Hematopoietic multipotent progenitor cell treated with erythropoietin and hydrocortisone succinate and interleukin-3 and kit ligand, for 8 days (in vitro differentiated cells): Measurements from ENCODE around the gene AVL9.
"Not testable (repeated sequence)": the region's sequence is repeated elsewhere in the genome, so short reads cannot be mapped to it uniquely, and the experiment has no call there.

Source experiments
- DNase-seq: peaks from one replicate; pipeline ENCODE4 v3.0.0-alpha.2; 2015

The AVL9 gene

DNA sequence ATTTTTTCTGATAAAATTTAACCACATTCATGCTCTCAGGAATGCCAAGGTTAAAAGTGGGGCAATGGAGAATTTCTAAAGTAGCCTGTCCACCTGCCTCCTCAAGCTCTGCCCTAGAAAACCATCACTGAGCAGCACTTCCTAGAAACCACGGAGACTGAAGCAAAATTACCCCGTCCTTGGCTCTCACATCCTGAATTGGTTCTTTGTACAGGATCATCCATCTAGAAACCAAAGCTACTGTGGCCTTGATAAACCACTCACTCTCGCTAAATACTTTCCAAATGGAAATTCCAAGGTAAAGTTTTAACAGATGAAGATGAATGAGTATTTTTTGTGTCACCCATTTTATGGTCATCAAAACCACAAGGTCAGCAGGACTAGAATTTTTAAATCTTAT, 96.6 kb downstream of the AVL9 start:
- DNase-seq: no peak

DNA sequence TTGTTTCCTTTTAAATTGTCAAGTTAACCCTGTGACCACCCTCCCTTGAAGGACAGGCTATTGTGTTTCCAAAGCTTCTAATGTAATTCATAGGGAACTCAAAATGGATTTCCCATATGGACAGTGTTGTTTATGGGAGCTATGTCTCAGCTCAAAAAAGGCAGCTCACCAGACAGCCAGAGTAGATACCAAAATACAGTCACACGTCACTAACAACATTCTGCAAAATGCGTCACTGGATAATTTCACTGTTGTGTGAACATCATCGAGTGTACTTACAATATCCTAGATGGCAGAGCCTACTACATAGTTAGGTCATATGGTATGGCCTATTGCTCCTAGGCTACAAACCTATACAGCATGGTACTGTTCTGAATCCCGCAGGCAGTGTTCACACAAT, 97.4 kb downstream of the AVL9 start:
- no peak for DNase-seq

DNA sequence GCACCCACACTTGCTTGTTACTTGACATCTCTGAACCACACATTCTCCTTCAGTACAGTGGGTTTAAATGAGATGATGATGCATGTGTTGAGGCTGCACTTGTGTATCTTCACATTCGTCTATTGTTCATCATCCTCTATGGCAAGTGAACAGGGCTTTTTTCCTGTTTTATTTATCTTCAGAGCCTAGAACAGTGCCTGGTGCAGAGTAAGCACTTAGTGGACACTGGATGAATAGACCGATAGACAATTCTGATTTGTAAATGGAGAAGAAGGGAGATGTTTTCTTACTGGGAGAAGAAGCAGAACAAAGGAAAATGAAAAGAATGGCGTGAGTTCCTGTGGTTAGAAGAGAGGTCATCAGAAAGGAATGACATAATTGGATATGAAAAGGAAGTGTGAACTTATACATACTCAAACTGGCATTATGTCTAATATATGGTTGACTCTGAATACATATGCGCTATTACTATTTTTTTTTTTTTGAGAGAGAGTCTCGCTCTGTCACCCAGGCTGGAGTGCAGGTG, 99.7 kb downstream of the AVL9 start:
- DNase-seq: no peak

DNA sequence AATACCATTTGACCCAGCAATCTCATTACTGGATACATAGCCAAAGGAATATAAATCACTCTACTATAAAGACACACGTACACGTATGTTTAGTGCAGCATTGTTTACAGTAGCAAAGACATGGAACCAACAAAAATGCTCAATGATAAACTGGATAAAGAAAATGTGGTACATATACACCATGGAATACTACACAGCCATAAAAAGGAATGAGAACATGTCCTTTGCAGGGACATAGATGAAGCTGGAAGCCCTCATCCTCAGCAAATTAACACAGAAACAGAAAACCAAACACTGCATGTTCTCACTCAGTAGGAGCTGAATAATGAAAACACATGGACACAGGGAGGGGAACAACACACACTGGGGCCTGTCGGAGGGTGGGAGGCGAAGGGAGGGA, 105.9 kb downstream of the AVL9 start:
- DNase-seq: not testable (repeated sequence)

DNA sequence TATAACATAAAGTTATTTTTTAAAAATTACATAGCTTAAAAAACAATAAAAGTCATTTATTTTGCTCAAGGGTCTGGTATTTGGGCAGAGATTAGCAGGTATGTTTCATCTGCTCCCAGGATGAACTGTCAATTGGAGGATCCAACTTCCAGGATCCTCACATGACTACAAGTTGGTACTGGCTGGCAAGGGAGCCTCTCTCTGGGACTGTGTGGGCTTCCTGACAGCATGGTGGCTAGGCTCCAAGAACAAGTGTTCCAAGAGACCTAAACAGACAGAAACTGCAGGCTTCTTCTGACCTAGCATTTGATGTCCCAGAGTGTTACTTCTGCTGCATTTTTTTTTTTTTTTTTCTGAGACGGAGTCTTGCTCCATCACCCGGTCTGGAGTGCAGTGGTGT, 107.2 kb downstream of the AVL9 start:
- no peak for DNase-seq

DNA sequence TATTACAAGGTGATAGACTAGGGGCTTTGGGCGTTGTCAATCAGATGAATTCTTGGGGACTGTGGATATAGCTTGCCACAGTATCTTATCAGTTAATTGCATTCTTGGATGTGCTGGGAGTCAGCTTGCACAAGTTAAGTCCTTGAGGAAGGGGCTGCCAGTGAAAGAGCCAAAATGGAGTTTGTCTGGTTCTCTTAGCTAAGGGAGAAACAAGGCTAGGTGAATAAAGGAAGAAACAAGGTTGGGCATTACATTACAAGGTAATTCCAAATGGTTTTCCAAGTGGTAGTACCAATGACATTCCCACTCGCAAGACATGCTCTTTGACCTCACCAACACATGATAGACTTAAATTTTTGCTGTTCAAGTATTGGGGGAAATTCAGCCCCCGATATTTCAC, 108.2 kb downstream of the AVL9 start:
- DNase-seq: not testable (repeated sequence)

DNA sequence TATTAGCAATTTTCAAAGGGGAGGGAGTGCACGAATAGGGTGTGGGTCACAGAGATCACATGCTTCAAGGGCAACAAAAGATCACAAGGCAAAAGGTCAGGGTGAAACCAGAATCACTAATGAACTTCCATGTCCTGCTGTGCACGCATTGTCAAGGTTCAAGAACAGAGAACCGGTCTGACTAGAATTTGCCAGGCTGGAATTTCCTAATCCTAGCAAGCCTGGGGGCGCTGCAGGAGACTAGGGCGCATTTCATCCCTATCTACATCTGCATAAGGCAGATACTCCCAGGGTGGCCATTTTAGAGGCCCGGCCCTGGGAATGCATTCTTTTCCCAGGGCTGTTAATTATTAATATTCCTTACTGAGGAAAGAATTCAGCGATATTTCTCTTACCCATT, 108.8 kb downstream of the AVL9 start:
- DNase-seq: not testable (repeated sequence)

DNA sequence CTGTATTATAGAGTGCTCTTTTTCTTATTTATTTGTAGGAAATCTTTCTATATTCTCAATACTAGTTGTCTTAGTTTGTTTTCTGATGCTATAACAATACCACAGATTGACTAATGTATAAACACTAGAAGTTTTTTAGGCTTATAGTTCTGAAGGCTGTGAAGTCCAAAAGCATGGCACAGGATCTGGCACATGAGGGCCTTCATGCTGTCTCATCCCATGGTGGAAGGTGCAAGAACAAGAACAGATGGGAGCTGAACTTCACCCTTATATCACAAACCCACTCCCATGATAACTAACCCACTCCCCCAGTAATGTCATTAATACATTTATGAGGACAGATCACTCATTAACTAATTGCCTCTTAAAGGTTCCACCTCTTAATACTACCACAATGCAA, 109.7 kb downstream of the AVL9 start:
- no peak for DNase-seq

DNA sequence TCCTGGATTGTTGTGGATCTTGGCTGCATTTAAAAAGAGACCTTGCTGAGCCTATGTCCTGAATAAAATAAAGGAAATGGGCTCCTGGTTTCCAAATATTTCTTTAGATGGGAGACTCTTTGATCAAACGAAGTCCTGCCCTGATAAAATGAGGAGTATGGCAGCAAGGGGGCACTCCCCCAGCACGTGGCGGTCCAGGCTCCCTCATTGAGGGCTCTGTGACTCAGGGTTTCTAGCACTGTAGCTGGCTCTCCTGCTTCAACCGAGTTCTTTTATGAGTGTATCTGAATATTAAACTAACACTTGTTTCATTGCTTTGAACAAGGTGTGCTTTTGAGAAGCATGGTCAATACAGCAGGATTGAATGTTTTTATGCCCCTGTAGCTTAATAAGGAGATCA, 114.2 kb downstream of the AVL9 start:
- DNase-seq: no peak

DNA sequence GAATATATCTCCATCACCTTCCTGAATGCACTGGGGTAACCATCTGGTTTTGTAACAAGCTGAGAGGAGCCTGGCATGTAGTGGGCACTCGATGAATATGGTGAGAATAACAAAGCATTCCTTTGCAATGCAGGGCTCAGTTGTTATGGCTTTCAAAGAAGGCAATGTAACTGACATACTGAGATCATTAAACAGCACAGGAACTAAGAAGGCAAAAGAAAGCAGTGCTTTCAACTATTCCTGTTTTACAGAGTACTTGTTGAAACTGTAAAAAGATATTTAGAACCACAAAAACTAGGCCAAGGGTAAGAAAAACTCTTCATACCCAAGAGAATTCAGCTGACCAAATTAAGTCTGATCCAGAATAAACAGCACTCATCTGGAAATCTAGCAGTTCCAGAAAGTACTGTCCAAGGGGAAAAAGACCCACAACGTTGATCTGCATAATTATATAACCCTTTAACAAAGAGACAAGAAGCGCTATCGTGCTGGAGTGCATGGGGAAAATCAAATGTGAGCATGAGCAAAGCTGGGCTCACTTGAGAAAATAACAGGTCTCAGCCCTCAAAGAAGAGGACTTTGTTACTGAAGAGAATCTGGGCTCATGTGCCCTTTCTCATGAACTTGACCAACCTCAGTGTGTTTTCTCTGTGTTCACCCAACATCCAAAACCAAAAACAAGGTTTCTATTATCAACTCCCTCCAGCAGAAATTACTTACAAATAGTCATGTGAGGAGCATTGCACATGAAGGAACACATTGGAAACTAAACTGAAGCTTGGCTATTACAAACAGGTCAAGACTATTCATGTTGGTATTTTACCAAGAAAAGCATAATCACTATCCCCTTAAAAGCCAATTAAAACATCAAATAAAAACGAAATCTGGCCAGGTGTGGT, 116.2 kb downstream of the AVL9 start:
- no peak for DNase-seq

DNA sequence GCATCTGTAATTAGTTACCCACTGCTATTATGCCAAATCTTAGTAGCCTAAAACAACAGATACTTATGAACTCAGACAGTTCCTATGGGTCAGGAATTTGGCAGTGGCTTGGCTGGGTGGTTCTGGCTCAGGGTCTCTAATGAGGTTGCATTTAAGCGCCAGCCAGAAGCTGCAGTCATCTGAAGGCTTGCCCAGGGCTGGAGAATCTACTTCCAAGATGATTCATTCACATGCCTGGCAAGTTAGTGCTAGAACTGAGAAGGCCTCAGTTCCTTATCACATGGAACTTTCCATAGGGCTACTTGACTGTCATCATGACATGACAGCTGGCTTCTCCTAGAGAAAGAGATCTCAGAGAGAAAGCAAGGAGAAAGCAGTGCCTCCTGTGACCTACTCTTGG, 121.3 kb downstream of the AVL9 start:
- DNase-seq: peak; percentile 40

DNA sequence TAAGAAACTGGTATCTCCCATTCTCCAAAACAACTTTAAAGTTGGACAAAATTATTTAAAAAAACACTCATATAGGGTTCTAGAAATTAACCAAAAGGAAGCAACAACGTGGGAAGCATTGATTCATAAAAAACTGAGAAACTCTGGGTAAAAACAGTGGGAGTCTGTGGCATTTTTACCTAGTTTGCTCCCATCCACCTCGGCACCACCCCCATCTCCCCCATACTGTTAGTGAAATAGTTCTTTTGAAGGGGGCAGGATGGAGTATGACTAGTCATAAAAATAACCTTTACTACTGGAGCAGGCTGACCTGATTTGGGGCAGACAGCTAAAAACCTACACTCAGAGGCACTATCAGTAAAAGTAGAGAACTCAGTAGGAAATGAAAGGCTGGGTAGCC, 123.2 kb downstream of the AVL9 start:
- DNase-seq: no peak

DNA sequence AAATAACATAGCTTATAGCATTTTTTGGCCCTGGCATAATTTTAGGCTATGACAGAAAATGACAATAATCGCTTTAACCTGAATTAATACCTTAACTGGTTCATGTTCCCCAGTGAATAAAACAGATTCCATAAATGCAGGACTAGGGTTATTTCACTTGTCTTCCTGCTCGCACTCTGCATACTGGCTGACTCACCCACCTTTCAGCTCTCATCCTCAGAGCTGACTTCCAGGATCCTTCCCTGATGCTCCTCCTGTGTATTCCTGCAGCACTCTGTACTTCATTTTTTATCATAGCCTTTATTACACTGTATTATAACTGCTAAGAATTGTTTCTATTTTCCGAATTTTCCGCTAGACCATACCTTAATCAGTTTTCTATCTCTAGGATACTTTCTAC, 123.7 kb downstream of the AVL9 start:
- no peak for DNase-seq

DNA sequence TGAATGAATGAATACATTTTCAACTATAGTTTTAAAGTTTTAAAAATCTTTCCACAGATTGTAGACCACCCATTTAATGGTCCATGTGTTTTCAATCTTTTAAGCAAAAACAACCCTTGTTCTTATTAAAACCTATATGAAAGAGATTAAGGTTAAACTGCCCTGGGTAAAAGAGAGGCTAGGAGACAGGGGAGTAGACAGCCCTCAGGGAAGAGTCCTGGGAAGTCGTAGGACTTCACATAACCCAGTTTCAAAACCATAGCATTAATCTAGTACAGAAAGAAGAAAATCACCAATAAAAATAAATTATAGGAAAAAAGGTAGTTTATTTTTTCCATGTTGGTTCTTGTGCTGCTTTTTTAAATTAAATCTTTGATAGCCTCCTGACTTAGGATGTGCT, 124.1 kb downstream of the AVL9 start:
- DNase-seq: not testable (repeated sequence)

DNA sequence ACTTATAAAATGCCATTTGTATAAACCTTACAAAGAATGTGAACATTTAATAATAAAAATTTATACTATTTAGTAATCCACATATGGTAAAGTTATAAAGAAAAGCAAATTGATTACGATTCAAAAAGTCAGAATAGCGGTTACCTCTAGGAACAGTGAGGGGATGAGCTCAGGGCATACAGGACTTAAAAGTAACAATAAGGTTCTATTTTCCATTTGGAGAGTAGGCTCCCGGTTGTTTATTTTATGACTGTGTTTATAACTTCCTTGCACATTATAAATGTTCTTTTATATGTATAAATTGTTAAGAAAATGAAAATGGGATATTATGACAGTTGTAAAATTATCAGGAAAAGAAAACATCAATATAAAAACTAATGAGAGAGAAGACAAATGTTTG, 135.7 kb downstream of the AVL9 start:
- DNase-seq: no peak

DNA sequence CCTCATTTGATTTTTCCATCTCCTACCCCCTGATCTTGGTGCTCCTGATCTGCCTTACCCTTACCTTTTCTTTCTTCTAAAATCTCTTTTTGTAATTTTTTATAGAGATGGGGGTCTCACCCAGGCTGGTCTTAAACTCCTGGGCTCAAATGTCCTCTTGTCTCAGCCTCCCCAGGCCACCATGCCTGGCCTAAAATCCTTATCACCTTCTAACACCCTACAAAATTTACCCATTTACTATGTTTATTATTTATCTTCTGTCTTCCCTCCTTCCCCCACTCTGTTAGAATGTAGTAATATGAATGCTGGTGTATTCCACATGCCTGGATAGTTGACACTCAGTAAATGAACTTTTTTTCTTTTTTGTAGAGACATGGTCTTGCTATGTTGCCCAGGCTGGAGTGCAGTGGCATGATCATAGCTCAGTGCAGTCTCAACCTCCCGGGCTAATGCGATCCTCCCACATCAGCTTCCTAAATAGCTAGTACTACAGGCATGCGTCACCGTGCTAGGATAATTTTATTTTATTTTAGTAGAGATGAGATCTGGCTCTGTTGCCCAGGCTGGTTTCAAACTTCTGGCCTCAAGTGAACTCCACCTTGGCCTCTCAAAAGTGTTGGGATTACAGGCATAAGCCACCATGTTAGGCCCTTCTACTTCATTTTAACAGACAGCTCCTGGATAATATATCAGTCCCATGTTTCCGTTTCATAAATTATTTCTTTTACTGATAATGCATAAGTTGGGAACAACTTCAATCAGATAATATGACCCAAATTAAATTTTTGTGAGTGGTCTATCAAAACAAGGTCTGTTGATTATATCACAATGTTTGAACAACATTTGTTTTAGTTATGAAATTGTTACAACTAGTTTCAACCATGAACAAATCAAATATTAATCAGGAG, 136.6 kb downstream of the AVL9 start:
- DNase-seq: not testable (repeated sequence)

DNA sequence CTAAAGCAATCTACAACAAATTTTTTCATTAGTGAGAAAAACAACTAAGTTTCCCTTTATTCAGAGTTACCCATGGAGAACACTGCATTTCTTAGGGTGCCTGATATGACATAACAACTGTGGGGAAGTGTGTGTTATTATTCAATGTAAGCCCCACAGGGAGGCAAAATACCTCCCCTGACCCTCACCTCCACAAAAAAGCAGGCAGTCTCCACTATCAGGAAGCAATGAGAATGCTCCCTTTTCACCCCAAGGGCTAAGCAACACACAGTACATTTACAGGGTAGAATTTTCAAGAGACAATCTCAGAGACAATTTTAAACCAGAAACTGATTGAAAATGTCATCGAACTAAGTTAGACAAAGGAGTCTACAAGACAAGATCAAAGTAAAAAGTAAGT, 138.2 kb downstream of the AVL9 start:
- not testable (repeated sequence) for DNase-seq

DNA sequence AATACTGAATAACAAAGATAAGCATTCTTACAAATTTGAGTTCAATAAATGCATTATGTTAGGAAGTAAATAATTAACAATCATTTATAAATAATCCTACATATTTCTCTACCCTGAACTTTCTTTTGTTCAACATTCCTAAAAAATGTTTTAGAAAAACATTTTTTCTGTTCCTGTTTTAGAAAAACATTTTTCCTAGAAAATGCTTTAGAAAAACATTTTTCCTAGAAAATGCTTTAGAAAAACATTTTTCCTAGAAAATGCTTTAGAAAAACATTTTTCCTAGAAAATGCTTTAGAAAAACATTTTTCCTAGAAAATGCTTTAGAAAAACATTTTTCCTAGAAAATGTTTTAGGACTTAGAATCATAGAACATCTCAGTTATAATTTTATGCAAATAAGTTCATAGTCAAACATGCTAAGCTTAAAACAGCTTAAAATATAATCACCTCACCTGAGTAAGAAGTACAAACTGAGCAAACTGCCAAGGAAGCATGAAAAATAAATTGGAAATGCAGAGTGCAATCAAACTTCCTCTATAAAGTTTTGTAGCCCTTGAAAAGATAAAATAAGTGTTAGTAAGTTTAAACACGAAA, 139.6 kb downstream of the AVL9 start:
- DNase-seq: not testable (repeated sequence)

DNA sequence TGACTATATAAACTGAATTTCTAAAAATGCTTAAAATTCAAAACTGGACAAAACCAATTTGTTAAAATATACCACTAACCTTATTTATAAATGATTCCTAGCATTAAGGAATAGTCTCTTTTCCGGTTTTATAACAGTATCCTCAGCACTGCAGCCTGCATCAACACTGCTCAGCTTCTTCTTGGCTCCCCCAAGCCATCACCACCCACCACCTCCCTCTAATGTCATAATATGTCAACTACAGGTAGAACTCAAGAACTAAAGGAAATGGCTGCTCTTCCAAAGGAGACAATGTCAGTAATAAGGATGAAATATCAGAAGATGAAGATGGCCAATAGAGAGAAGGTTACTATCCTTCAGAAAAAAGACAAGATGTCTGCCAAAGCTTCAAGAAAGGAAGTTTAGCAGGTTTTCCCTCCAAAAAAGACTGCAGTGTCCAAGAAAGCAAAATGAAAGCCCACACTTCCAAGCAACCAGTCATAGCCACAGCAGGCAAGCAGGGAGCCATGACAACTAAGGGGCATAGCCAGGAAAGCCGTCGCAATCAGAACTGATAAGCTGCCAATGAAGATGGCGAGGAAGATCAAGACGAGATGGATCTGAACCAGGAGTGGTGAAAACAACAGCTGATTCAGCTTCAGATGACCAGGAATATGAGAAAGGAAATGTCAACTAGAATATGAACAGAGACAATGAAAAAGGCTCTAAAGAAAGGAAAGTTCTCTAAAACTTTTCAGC, 141.6 kb downstream of the AVL9 start:
- not testable (repeated sequence) for DNase-seq

DNA sequence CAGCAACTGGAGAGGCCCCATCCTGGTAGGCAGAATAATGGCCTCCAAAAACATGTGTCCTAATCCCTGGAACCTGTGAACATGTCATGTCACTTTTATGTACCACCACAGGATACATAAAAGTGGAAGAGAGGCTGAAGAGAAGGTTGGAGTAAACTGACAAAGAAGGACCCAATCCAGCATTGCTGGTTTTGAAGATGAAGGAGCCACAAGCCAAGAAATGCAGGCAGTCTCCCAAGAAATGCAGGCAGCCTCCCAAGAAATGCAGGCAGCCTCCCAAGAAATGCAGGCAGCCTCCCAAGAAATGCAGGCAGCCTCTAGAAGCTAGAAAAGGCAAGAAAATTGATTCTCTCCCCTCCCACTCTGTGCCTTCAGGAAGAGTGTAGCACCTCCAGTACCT, 142.3 kb downstream of the AVL9 start:
- DNase-seq: not testable (repeated sequence)
